Measurements from ENCODE around the gene USP37.

- no peak for TF ChIP-seq CTCF (IDR thresholded peaks at IDR 0.05; ENCODE audit: low read depth, low read length, poor library complexity, severe bottlenecking)
- no peak for TF ChIP-seq EZH2phosphoT487 (IDR thresholded peaks at IDR 0.05; ENCODE audit: borderline replicate concordance, low read length)
These were observed 132.9 kb downstream of the USP37 start for GRCh38 chr2:218435003-218435982.

Measured in DOHH2 (cell line).